A673 (cell line): ENCODE measurements around the gene PAF1. TPM values are rescaled to one million over a fixed set of nuclear protein-coding genes. Genes with fewer than 3 reads are reported as not detected.

ENCODE experiments used
- BruUV-seq: library from RNA; stranded (reverse); fragments of 400-500 nt; replicated peaks from 2 replicates; lab custom pipeline; 2021; lab: Mats Ljungman, UMichigan
- CTCF ChIA-PET: fragments of 300-600 bp; sonication (Branson Sonifier 250); formaldehyde crosslinking; loops from one replicate; lab custom pipeline; 2022; ENCODE audit warnings: antibody characterized with exemption; lab: Charles Lee
- POLR2A ChIA-PET: fragments of 300-600 bp; sonication (Branson Sonifier 250); formaldehyde crosslinking; loops from one replicate; lab custom pipeline; 2022; ENCODE audit warnings: antibody characterized with exemption; ENCODE audit not compliant: low non-redundant PET; lab: Charles Lee
- DNase-seq: peaks from one replicate; pipeline ENCODE4 v3.0.0-alpha.2; 2015; ENCODE audit warnings: low spot score
- H3K27ac ChIP-seq: fragments of 200-600 bp; sonication (generic); 2 replicates; pipeline ENCODE4 v1.5.1; 2016; ENCODE audit warnings: mixed run types, low read depth, mild to moderate bottlenecking, mixed read lengths, antibody characterized with exemption, low read length; ENCODE audit not compliant: poor library complexity, severe bottlenecking
- H3K27me3 ChIP-seq: fragments of 200-600 bp; sonication (generic); replicated peaks from 2 replicates; pipeline ENCODE4 v1.6.1; 2017; ENCODE audit warnings: mixed run types, low read depth, mild to moderate bottlenecking, mixed read lengths, antibody characterized with exemption, low read length; ENCODE audit not compliant: insufficient read depth, poor library complexity
- H3K36me3 ChIP-seq: fragments of 200-600 bp; sonication (generic); 2 replicates; pipeline ENCODE4 v1.6.1; 2016; ENCODE audit warnings: mixed run types, mild to moderate bottlenecking, mixed read lengths, antibody characterized with exemption, low read length; ENCODE audit not compliant: insufficient read depth, poor library complexity, severe bottlenecking
- H3K4me1 ChIP-seq: fragments of 200-600 bp; sonication (generic); 2 replicates; pipeline ENCODE4 v1.6.1; 2017; ENCODE audit warnings: mixed run types, mild to moderate bottlenecking, mixed read lengths, antibody characterized with exemption, low read length; ENCODE audit not compliant: insufficient read depth, poor library complexity, severe bottlenecking
- H3K4me3 ChIP-seq: fragments of 200-600 bp; sonication (generic); 2 replicates; pipeline ENCODE4 v1.5.1; 2016; ENCODE audit warnings: low read depth, mixed run types, mild to moderate bottlenecking, mixed read lengths, low read length; ENCODE audit not compliant: poor library complexity, severe bottlenecking
- H3K9me3 ChIP-seq: fragments of 200-600 bp; sonication (generic); 2 replicates; pipeline ENCODE4 v1.6.1; 2016; ENCODE audit warnings: mixed run types, low read depth, mild to moderate bottlenecking, mixed read lengths, antibody characterized with exemption, low read length; ENCODE audit not compliant: poor library complexity, severe bottlenecking
- EZH2 ChIP-seq: fragments of 200-600 bp; sonication (generic); IDR thresholded peaks from 2 replicates; pipeline ENCODE4 v1.6.1; 2017; ENCODE audit warnings: borderline replicate concordance, low read depth, mild to moderate bottlenecking, mixed read lengths, antibody characterized with exemption, low read length; ENCODE audit not compliant: poor library complexity, severe bottlenecking
- intact Hi-C: fragments of 100-400 bp; cut with micrococcal nuclease; formaldehyde crosslinking; loops from one replicate; pipeline ENCODE4 v1.10.0; 2022; ENCODE audit not compliant: unreplicated experiment
- total RNA-seq: library from RNA; stranded (reverse); gene quantifications from 2 replicates; pipeline ENCODE4 v1.2.3, GENCODE V29; 2021
- TF ChIP-seq, protein P1 (sequence below): fragments of 300-800, 200-600 bp; sonication (generic); conservative IDR thresholded peaks from 2 replicates; pipeline ENCODE4 v1.5.1; 2017; ENCODE audit warnings: low read depth, mild to moderate bottlenecking, antibody characterized with exemption, low read length, moderate library complexity, mixed read lengths

The PAF1 gene
- total RNA-seq, 1 experiment from 2014 or later: 70.2 TPM

DNA sequence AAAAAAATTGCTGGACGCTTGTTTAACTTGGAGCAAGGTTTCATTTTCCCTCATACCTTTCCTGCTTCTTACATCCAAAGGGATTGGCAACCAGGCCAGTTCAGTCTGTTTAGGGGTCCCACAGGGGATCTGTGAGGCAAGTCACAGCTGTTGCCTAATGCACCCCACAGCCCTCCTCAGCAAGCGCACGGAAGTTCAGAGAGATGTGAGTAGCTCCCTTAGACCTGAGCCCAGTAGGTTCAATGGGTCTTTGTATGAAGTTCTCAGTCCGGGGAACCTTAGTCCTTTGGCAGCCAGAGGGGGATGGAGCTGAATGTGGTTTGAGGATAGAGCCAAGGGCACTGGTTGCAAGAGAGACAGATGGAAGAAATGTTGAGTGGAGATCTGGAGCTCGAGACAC, 35.7 kb downstream of the PAF1 start:
- Histone ChIP-seq H3K4me3 (no peak overlapping the region), H3K27ac (no peak overlapping the region), H3K36me3 (peaks cover 84% of the 10 kb centered on the region), H3K27me3 (no peaks in the 10 kb centered on the region), H3K9me3 (no peaks in the 10 kb centered on the region), H3K4me1 (no peaks in the 10 kb centered on the region)
- no TSS peak for BruUV-seq
- CTCF ChIA-PET: no interaction called here
- POLR2A ChIA-PET: no interaction called here
- TF ChIP-seq, protein P1, sequence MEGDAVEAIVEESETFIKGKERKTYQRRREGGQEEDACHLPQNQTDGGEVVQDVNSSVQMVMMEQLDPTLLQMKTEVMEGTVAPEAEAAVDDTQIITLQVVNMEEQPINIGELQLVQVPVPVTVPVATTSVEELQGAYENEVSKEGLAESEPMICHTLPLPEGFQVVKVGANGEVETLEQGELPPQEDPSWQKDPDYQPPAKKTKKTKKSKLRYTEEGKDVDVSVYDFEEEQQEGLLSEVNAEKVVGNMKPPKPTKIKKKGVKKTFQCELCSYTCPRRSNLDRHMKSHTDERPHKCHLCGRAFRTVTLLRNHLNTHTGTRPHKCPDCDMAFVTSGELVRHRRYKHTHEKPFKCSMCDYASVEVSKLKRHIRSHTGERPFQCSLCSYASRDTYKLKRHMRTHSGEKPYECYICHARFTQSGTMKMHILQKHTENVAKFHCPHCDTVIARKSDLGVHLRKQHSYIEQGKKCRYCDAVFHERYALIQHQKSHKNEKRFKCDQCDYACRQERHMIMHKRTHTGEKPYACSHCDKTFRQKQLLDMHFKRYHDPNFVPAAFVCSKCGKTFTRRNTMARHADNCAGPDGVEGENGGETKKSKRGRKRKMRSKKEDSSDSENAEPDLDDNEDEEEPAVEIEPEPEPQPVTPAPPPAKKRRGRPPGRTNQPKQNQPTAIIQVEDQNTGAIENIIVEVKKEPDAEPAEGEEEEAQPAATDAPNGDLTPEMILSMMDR: no peak
- no peak for TF ChIP-seq EZH2
- intact Hi-C loops: no loop called here
- no peak for DNase-seq

- Histone ChIP-seq H3K4me1 (peaks cover 2% of the 10 kb centered on the region), H3K27ac (no peak overlapping the region), H3K36me3 (peaks cover 67% of the 10 kb centered on the region), H3K9me3 (no peaks in the 10 kb centered on the region), H3K27me3 (no peaks in the 10 kb centered on the region), H3K4me3 (no peak overlapping the region)
- intact Hi-C loops: no loop called here
- no TSS peak for BruUV-seq
- TF ChIP-seq, protein P1: no peak
- TF ChIP-seq EZH2: no peak
- ChIA-PET POLR2A (interaction anchor here (0.5 kb wide), 1 partner anchor 86 kb away, joined by 5 read pairs; no protein-coding TSS in a partner anchor), CTCF (interaction anchor here (0.6 kb wide), 2 partner anchors 10 to 31 kb away, joined by 5 to 6 read pairs; partner anchors contain the start of gene SAMD4B)
- no peak for DNase-seq
These were observed 38.3 kb downstream of the PAF1 start for GRCh38 chr19:39352381-39353255.

GRCh38 chr19:39351537-39352064, 39.3 kb downstream of the PAF1 start:
- POLR2A ChIA-PET: no interaction called here
- Histone ChIP-seq H3K4me1 (peaks cover 11% of the 10 kb centered on the region), H3K4me3 (no peak overlapping the region), H3K27ac (no peak overlapping the region), H3K27me3 (no peaks in the 10 kb centered on the region), H3K36me3 (peaks cover 57% of the 10 kb centered on the region), H3K9me3 (no peaks in the 10 kb centered on the region)
- intact Hi-C loops: no loop called here
- DNase-seq: no peak
- CTCF ChIA-PET: no interaction called here
- TF ChIP-seq, protein P1: no peak
- no peak for TF ChIP-seq EZH2
- no TSS peak for BruUV-seq
